Hepatocyte (in vitro differentiated cells): ENCODE results near the gene PDK2. TPM values are rescaled to one million over a fixed set of nuclear protein-coding genes. Genes with fewer than 3 reads are reported as not detected.

ENCODE experiments used
- DNase-seq: peaks from one replicate; pipeline ENCODE4 v3.0.0-alpha.2; 2016; ENCODE audit warnings: low spot score
- H2AFZ ChIP-seq: fragments of 200-600 bp; sonication (generic); 2 replicates; pipeline ENCODE4 v1.6.0; 2016; ENCODE audit warnings: antibody characterized with exemption, mild to moderate bottlenecking
- H3K27ac ChIP-seq: fragments of 200-600 bp; sonication (generic); 2 replicates; pipeline ENCODE4 v1.5.1; 2016; ENCODE audit warnings: mild to moderate bottlenecking
- H3K27me3 ChIP-seq: fragments of 200-600 bp; sonication (generic); 2 replicates; pipeline ENCODE4 v1.6.1; 2016
- H3K36me3 ChIP-seq: fragments of 200-600 bp; sonication (generic); replicated peaks from 2 replicates; pipeline ENCODE4 v1.5.1; 2016; ENCODE audit warnings: low read depth; ENCODE audit not compliant: insufficient read depth
- H3K4me1 ChIP-seq: fragments of 200-600 bp; sonication (generic); 2 replicates; pipeline ENCODE4 v1.5.1; 2016; ENCODE audit warnings: mild to moderate bottlenecking, moderate library complexity; ENCODE audit not compliant: insufficient read depth
- H3K4me2 ChIP-seq: fragments of 200-600 bp; sonication (generic); 2 replicates; pipeline ENCODE4 v1.6.0; 2016
- H3K4me3 ChIP-seq: fragments of 200-600 bp; sonication (generic); 2 replicates; pipeline ENCODE4 v1.5.1; 2016; ENCODE audit warnings: mild to moderate bottlenecking
- H3K79me2 ChIP-seq: fragments of 200-600 bp; sonication (generic); 2 replicates; pipeline ENCODE4 v1.6.0; 2017; ENCODE audit warnings: mild to moderate bottlenecking
- H3K9me2 ChIP-seq: fragments of 200-600 bp; sonication (generic); replicated peaks from 2 replicates; pipeline ENCODE4 v1.6.0; 2017; ENCODE audit warnings: mild to moderate bottlenecking; ENCODE audit not compliant: insufficient read depth
- H3K9me3 ChIP-seq: fragments of 200-600 bp; sonication (generic); 2 replicates; pipeline ENCODE4 v1.5.1; 2016; ENCODE audit warnings: low read depth, mild to moderate bottlenecking
- H4K20me1 ChIP-seq: fragments of 200-600 bp; sonication (generic); 2 replicates; pipeline ENCODE4 v1.6.0; 2016; ENCODE audit warnings: mild to moderate bottlenecking; ENCODE audit not compliant: insufficient read depth, poor library complexity, severe bottlenecking
- EZH2 ChIP-seq: fragments of 200-600 bp; sonication (generic); IDR thresholded peaks from 2 replicates; pipeline ENCODE4 v1.6.1; 2016; ENCODE audit warnings: antibody characterized with exemption, mild to moderate bottlenecking, borderline replicate concordance
- EZH2phosphoT487 ChIP-seq: fragments of 200-600 bp; sonication (generic); IDR thresholded peaks from one replicate; pipeline ENCODE4 v1.6.1; 2018; ENCODE audit warnings: antibody characterized with exemption, mild to moderate bottlenecking, low read depth, moderate library complexity; ENCODE audit not compliant: unreplicated experiment, severe bottlenecking
- WGBS: methylation state at CpG from one replicate; pipeline ENCODE4 v1.1.6; 2016; ENCODE audit warnings: low lambda C conversion rate; ENCODE audit errors: missing lambda C conversion rate; 5-methylcytosine and 5-hydroxymethylcytosine counted together
- polyA plus RNA-seq: library from polyadenylated mRNA; unstranded; fragments of >200 nt; fragmentation: Nextera tagmentation; extraction: Ambion mirVana; gene quantifications from 2 replicates; pipeline ENCODE4 v1.2.1, GENCODE V29; 2016
- total RNA-seq: library from RNA; depleted of rRNA; stranded (reverse); fragments of >200 nt; gene quantifications from 2 replicates; pipeline ENCODE4 v1.2.3, GENCODE V29; 2014
- TF ChIP-seq, protein P1 (sequence below): fragments of 200-600 bp; sonication (generic); IDR thresholded peaks from 2 replicates; pipeline ENCODE4 v1.5.1; 2016; ENCODE audit warnings: antibody characterized with exemption, mild to moderate bottlenecking; ENCODE audit not compliant: poor library complexity

The PDK2 gene
- total and polyA plus RNA-seq, 2 experiments from 2014 or later, result 42.7 to 56.9 TPM

DNA sequence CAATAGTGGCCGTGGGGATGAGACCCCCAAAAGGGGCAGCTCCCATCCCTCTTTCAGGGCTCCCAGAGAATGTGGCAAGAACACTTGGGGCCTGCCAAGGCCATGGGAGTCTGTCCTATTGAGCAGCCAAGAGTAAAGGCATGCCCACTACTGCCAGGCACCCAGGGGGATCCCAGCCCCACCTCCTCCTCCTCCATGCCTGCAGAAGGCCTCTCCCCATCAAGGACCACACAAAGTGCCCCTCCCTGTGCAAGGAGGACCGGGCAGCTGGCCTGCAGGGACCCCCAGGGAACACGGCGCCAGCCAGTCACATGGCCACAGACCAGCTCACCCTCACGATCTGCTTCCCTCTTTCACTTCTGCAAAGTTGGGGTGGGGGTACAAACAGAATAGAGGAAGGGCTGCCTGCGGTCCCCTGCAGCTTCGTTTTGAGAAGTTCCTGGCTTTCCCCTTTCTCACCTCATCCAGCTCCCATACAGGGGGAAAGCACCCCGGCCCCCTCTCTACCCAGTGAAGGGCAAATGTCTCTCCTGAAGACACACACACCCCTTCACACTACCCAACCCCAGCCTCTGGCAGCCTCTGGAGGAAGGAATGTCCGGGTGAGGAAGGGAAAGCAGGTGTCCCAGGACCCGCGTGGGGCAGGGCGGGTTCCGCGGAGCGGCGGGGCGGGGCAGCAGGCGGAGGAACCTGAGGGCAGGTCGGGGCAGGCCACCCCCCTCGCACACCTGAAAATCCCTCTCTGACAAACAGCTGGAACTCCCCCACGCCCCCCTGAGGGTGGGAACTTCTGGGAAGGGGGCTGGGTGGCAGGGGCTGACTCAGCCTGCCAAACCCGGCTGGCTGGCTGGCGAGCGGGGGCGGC is 53.3 kb downstream of the PDK2 start:
- peak overlapping the region; percentile 98 for H3K4me3 ChIP-seq
- H3K79me2 ChIP-seq, result peaks cover 51% of the 10 kb centered on the region
- no peaks in the 10 kb centered on the region for H3K27me3 ChIP-seq
- peak; percentile 72 for DNase-seq
- TF ChIP-seq, protein P1, sequence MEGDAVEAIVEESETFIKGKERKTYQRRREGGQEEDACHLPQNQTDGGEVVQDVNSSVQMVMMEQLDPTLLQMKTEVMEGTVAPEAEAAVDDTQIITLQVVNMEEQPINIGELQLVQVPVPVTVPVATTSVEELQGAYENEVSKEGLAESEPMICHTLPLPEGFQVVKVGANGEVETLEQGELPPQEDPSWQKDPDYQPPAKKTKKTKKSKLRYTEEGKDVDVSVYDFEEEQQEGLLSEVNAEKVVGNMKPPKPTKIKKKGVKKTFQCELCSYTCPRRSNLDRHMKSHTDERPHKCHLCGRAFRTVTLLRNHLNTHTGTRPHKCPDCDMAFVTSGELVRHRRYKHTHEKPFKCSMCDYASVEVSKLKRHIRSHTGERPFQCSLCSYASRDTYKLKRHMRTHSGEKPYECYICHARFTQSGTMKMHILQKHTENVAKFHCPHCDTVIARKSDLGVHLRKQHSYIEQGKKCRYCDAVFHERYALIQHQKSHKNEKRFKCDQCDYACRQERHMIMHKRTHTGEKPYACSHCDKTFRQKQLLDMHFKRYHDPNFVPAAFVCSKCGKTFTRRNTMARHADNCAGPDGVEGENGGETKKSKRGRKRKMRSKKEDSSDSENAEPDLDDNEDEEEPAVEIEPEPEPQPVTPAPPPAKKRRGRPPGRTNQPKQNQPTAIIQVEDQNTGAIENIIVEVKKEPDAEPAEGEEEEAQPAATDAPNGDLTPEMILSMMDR, result peak; percentile 31
- no peak for TF ChIP-seq EZH2
- TF ChIP-seq EZH2phosphoT487, result no peak
- H3K36me3 ChIP-seq, result no peaks in the 10 kb centered on the region
- H3K4me1 ChIP-seq, result peaks cover 35% of the 10 kb centered on the region
- peak overlapping the region; percentile 98 for H3K4me2 ChIP-seq
- no peak overlapping the region for H2AFZ ChIP-seq
- H4K20me1 ChIP-seq, result peaks cover 39% of the 10 kb centered on the region
- H3K9me2 ChIP-seq, result no peaks in the 10 kb centered on the region
- 13% methylated on average over 14 of the region's 25 CpGs for WGBS
- peak overlapping the region; percentile 56 for H3K27ac ChIP-seq
- no peaks in the 10 kb centered on the region for H3K9me3 ChIP-seq

DNA sequence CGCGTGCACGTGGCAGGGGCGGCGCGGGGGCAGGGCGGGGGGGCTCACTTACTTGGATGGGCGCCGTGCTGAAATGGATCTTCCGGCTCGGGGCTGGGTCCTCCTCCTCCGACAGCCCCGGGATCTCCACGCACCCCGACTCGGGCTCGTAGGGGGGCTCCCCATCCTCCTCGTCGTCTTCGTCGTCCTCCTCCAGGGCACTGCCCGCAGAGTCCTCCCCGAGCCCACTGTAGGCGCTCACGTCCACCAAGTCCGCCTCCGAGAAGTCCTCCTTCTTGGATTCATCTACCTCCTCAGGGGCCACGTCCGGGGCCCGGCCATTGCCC is 53.9 kb downstream of the PDK2 start:
- peaks cover 35% of the 10 kb centered on the region for H3K4me1 ChIP-seq
- H3K36me3 ChIP-seq, result no peaks in the 10 kb centered on the region
- H3K9me2 ChIP-seq, result no peaks in the 10 kb centered on the region
- TF ChIP-seq EZH2 (no peak), EZH2phosphoT487 (no peak)
- TF ChIP-seq, protein P1, result no peak
- no peak for DNase-seq
- peaks cover 51% of the 10 kb centered on the region for H3K79me2 ChIP-seq
- H3K27me3 ChIP-seq, result no peaks in the 10 kb centered on the region
- no peaks in the 10 kb centered on the region for H3K9me3 ChIP-seq
- peak overlapping the region; percentile 56 for H3K27ac ChIP-seq
- peak overlapping the region; percentile 98 for H3K4me3 ChIP-seq
- no peak overlapping the region for H2AFZ ChIP-seq
- H4K20me1 ChIP-seq, result peaks cover 39% of the 10 kb centered on the region
- H3K4me2 ChIP-seq, result peak overlapping the region; percentile 98
- 7% methylated on average over 13 of the region's 30 CpGs for WGBS

DNA sequence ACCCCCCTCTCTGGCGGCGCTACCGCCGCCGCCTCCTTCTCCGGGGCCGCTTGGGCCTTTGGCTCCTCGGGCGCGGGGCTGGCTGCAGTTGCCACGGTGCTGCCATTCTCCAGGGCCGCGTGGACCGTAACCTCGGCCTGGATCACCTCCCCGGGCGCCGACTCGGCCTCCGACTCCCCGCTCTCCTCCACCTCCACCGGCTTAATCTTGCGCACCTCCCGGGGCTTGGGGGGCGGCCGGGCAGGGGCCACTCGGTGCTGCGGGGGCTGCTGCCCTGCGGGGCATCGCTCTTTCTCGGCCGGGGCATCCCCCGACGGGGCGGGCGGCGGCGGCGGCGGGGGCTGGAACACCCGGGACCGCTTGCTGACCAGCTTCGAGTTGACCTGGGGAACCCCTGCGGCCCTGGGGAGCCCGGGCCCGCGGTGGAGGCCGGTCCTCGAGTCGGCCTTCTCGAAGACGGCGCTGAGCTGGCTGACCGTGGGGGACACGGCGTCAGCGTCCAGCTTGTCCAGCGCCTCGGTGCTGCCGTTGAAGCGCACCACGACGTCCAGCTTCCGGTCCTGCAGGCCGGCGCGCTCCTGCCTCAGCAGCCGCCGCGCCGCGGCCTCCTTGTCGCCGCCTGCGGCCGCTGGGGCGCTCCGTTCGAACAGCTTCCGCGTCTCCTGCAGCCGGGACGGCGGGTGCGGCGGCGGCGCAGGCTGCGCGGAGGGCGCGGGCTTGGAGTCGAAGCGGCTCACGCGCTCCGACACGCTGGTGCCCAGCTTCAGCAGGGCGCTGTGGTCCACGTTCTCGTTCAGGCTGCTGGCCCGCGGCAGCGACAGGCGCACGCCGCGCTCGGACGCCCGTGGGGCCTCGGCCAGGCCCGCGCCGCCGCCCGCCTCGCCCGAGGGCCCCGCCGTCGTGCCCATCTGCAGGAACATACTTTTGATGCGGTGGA is 54.5 kb downstream of the PDK2 start:
- peaks cover 51% of the 10 kb centered on the region for H3K79me2 ChIP-seq

More for the DNA sequence above, 54.5 kb downstream of the PDK2 start:
- Histone ChIP-seq H3K36me3 (no peaks in the 10 kb centered on the region), H2AFZ (no peak overlapping the region), H3K4me1 (peaks cover 35% of the 10 kb centered on the region), H3K27me3 (no peaks in the 10 kb centered on the region), H3K27ac (peak overlapping the region; percentile 82), H3K9me2 (no peaks in the 10 kb centered on the region), H3K4me3 (peak overlapping the region; percentile 98), H3K4me2 (peak overlapping the region; percentile 98), H4K20me1 (peaks cover 39% of the 10 kb centered on the region), H3K9me3 (no peaks in the 10 kb centered on the region)
- WGBS, result under 1% methylated on average over 101 of the region's 123 CpGs
- DNase-seq, result peak; percentile 86
- TF ChIP-seq, protein P1, result peak; percentile 2
- TF ChIP-seq EZH2, result no peak
